Measurements from ENCODE around the gene CTH.

- TF ChIP-seq BHLHE40 (IDR thresholded peaks at IDR 0.05; ENCODE audit: low read depth, low read length) = no peak
- no peak for TF ChIP-seq RFX5 (IDR thresholded peaks at IDR 0.05; ENCODE audit: low read depth, low read length)
- no peak for TF ChIP-seq CTCF (conservative IDR thresholded peaks at IDR 0.05; ENCODE audit: low read depth, low read length)
- TF ChIP-seq USF2 (IDR thresholded peaks at IDR 0.05; ENCODE audit: low read depth, low read length) = no peak
- TF ChIP-seq POLR2A (IDR thresholded peaks at IDR 0.05; ENCODE audit: low read depth, low read length) = no peak
- TF ChIP-seq SMC3 (IDR thresholded peaks at IDR 0.05; ENCODE audit: low read depth, low read length) = no peak
- TF ChIP-seq MAFK (IDR thresholded peaks at IDR 0.05; ENCODE audit: low read depth, low read length) = peak; percentile 58
- TF ChIP-seq MXI1 (IDR thresholded peaks at IDR 0.05; ENCODE audit: borderline replicate concordance, low read depth, low read length) = no peak
- no peak for TF ChIP-seq CEBPB (IDR thresholded peaks at IDR 0.05; ENCODE audit: low read depth, low read length)
- TF ChIP-seq MAZ (IDR thresholded peaks at IDR 0.05; ENCODE audit: borderline replicate concordance, low read depth, low read length) = no peak
- no peak for TF ChIP-seq RAD21 (IDR thresholded peaks at IDR 0.05; ENCODE audit: low read length)
- no peak for TF ChIP-seq RCOR1 (IDR thresholded peaks at IDR 0.05; ENCODE audit: insufficient replicate concordance, low read length)
- TF ChIP-seq NFE2L2 (IDR thresholded peaks at IDR 0.05; ENCODE audit: low read depth, low read length) = peak; percentile 88
Observed at GRCh38 chr1:70409136-70409535, 1.9 kb upstream of the CTH start.
